NCI-H2171 (cell line): ENCODE data around the gene CHCHD3.

Experiments used
- DNase-seq: peaks from one replicate; lab custom pipeline; 2025; lab: John Stamatoyannopoulos, UW

Gene CHCHD3

GRCh38 chr7:132861940-132862554, 219.8 kb downstream of the CHCHD3 start:
- no peak for DNase-seq

GRCh38 chr7:132861424-132861823, 220.5 kb downstream of the CHCHD3 start:
- no peak for DNase-seq

DNA sequence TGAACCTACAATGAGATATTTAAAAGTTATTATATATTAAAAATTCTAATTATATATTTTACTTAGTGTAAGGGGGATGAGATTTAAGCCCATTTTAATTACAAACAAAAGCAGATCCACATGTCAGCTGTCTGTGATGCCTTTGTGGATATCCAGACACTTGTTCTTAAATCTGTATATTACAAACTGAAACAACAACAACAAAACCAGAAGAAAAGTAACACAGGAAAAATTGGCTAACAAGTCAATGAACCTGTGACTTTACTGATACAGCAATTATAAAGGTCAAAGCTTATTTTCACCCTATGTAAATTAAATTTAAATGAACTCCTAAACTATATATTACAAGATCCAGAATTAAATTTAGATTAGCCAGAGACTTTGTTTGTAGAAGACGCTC, 222.7 kb downstream of the CHCHD3 start:
- DNase-seq: no peak

- DNase-seq: no peak
Observed at GRCh38 chr7:132858760-132859159, 223.1 kb downstream of the CHCHD3 start.

GRCh38 chr7:132858251-132858650, 223.6 kb downstream of the CHCHD3 start:
- DNase-seq: no peak

GRCh38 chr7:132857703-132858102, 224.2 kb downstream of the CHCHD3 start:
- no peak for DNase-seq

GRCh38 chr7:132857031-132857430, 224.9 kb downstream of the CHCHD3 start:
- no peak for DNase-seq

GRCh38 chr7:132856416-132856815, 225.5 kb downstream of the CHCHD3 start:
- DNase-seq: no peak

DNA sequence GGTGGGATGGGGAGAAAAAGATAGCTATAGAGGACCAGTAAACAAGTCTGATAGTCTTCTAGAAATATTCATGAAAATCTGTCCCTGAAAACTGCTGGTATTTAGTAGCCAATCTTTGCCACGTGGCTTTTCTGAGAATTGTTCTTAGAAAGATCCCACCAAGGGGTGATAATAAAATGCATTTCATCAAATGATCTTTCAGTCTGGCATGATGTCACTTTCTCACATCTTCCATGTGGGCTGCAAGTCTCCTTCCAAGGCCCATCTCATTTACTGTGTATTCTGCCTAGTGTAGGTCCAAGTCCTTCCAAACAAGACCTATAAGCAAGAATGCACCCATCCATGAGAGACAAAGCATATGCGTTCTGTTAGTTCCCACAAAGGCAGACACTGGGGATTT, 226.0 kb downstream of the CHCHD3 start:
- DNase-seq: no peak

DNA sequence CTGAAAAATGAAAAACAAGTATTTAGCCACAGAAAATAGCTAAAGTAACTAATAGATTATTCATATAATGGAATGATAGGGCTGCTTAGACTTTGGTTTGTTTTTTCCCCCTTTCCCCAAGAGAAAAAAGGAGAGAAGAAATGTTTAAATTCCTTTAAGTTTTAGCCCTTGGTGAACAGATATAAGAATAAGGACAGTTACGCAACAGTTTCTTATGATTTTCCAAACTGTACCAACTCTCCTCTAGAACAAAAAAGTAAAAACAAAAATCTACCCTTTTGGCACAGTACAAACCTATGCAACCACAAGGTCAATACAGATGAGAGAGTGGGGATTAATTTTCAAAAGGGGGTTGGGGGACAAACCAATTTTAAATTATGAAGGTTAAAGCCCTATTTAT, 227.7 kb downstream of the CHCHD3 start:
- DNase-seq: no peak

- no peak for DNase-seq
Observed at GRCh38 chr7:132847376-132847775, 234.5 kb downstream of the CHCHD3 start.

DNA sequence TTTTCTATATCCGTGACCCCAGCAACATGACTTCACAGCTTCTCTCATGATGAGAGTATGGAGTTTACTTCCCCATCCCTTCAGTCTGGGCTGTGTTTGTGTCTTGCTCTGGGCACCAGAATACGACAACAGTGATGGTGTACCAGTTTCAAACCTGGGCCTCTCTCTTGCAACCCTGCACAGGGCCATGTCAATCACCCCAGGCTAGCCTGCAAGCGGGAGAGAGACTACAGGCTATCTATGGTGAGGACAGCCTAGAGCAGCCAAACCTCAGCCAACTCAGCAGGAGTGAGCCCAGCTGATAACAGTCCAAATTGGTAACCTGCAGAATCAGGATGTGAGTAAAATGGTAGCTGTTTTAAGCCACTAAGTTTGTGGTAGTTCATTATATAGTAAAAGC, 235.8 kb downstream of the CHCHD3 start:
- DNase-seq: no peak

DNA sequence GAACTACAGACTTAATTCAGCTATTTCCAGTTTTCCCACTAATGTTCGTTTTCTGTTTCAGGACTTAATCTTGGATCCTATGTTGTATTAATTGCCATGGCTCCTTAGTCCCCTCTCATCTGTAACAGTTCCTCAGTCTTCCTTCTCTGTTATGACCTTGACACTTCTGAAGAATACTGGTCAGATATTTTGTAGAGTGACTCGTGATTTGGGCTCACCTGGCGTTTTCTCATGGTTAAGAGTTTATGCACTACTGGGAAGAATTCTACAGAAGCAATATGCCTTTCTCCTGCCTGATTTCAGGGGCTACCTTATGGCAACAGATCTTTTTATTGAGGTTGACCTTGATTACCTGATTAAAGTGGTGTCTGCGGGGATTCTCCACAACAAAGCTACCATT, 239.4 kb downstream of the CHCHD3 start:
- DNase-seq: no peak

DNA sequence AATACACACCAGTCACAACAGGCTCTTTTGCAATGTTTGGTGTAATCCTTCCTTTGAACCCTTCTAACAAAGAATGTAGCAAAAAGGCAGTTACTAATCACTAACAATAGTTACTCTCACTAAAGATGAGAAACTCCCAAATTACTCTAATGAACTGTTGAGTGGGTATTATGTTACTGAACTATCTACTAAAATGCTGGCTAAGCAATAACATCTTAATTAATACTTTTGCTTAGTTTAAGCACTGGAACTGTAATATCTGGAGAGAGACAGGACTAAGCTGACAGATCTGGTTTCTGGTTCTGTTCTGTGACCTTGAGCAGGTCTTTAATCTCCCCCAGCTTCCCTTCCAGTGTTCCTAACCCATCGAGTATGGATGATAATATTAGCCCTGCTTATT, 241.7 kb downstream of the CHCHD3 start:
- no peak for DNase-seq

DNA sequence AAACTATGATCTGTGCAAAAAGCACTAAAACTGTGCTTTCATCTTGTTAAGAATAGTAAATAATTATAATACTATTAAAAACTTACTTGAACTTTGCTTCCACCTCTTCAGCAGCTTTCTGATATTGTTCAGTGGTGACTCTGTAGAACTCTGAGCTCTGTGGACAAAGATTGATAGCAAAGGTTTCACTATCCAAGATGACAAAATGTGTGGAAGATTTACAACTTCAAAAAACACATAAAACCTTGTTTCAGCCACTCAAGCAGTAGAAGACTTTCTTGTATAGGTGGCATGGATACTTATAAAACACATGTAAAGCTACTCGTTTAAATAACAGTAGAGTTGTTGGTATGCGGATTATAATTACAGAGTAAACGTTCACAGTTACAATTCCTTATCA, 243.6 kb downstream of the CHCHD3 start:
- no peak for DNase-seq

DNA sequence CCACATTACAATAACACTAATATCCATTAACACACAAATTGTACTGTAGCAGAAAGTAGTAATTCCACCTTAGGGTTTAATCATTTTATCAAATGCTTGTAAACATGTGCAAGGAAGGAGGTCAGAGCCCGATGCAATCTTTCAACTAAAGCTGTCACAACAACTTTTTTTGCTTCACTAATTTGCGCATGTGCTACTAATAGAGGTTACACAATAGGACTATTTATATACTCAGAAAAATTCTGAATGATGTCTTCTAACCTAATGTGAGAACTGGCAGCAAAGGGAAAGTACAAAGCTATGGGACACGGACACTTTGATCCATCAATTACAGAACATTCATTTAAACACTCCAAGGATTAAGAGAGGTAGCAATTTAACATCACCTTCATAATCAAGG, 244.4 kb downstream of the CHCHD3 start:
- DNase-seq: no peak

GRCh38 chr7:132836746-132837145, 245.1 kb downstream of the CHCHD3 start:
- no peak for DNase-seq

DNA sequence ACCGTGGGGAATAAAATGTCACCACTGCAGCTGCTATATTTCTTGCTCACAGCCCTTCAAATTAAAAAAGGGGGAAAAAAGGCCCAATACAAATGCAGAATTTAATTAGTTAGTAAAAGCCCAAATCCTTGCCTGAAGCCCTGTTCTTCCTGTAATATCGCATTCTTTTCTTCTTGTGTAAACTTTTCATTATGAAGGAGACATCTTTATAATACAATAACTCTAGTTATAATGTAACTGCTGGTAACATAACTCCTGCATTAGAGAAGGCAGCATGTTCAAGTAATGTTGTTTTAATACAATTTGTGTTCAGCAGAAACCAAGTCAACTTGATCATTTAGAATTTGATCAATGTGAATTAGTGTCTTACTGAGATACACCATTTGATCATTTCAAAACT, 250.9 kb downstream of the CHCHD3 start:
- no peak for DNase-seq

GRCh38 chr7:132828502-132828901, 253.4 kb downstream of the CHCHD3 start:
- DNase-seq: no peak

DNA sequence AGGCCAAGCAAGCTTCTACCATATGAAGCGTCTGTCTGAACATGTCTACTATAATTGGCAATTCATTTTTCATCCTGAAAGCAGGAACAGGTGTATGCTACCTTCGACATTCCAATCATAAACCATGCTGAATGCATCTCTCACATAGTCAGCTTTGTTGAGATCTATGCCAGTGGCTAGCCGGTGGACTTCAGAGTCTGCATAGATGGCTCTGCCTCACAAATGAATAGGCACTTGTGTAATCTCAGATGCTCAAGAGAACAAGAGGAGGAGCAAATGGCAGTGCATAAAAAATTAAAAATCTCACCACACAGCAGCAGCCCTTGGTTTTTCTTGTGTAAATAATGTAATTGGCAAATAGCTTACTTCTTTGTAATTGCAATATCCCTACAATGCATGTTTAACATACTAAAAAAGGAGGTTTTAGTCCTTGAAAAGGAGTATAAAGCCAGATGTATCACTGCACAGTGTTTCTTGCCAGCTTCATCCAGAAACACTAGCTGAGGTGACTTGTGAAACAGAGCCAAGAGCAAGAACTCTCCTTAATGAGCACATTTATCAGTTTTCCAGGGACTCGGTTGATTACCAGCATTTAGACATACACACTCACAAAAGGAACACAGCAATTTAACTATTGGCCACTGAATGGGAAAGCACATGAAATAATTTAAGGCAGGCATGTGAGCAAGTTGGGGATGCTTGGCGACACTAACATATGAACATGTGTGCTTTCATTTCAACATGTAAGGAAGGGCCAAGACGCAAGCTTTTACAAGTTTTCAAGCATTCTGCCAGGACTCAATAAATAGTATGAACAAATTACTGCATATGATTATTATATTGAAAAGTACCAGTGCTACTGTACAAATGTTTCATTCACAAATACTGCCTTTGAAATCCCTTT, 255.7 kb downstream of the CHCHD3 start:
- no peak for DNase-seq

GRCh38 chr7:132825222-132825621, 256.7 kb downstream of the CHCHD3 start:
- no peak for DNase-seq

DNA sequence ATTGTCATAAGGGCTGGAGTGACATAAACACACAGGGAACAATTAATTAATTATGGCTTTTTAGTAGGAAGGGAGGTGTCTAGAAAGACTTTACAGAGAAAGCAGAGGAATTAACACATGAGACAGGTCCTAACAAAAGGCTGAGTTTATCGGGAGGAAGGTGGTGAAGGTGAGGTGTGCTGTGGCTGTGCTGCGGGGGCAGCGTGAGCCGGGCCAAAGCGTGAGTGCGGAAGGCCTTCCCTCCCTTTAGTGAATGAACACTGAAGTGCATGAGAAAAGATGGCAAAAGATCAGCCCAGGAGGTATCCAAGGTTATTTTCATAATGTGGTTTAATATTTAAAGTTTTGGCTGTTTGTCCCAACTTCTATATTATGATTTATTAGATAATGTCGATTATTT, 262.2 kb downstream of the CHCHD3 start:
- no peak for DNase-seq

DNA sequence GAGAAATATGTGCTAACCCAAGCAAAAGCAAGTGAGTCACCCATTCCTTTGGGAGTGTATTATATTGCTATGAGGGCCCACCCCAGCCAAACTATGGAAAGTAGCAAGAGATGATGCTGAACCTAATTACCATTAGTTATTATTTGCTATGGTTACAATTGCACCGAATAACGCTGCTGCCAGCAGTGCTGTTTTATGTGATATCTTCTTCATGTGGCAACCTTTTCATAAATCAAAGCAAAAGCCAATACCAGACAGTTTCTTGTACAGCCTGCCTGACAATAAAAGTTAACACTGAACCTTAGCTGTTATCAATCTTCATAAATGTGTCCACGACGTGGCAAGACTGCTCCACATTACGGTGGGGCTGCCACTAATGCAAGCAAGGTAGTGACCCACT, 263.9 kb downstream of the CHCHD3 start:
- no peak for DNase-seq
